ENCODE measurements around the gene KAT8. TPM values are rescaled to one million over a fixed set of nuclear protein-coding genes. Genes with fewer than 3 reads are reported as not detected.

Gene KAT8
- total RNA-seq, 4 donors from 2014 or later: 69.7 to 116 (median 81.7) TPM

DNA sequence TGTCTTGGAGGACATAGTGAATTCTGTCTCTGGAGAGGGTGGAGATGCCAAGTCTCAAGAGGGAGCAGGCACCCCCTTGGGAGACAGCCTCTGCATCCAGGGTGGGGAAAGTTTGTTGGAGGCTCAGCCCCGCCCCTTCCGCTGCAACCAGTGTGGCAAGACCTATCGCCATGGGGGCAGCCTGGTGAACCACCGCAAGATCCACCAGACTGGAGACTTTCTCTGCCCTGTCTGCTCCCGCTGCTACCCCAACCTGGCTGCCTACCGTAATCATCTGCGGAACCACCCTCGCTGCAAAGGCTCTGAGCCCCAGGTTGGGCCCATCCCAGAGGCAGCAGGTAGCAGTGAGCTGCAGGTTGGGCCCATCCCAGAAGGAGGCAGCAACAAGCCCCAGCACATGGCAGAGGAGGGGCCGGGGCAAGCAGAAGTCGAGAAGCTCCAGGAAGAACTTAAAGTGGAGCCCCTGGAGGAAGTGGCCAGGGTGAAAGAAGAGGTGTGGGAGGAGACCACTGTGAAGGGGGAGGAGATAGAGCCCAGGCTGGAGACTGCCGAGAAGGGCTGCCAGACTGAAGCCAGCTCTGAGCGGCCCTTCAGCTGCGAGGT is 38.0 kb upstream of the KAT8 start:
- WGBS, 2 donors: 84 to 86% methylated on average over 13 of the region's 13 CpGs
- TF ChIP-seq CTCF (IDR thresholded peaks at IDR 0.05) (no peak), POLR2A (IDR thresholded peaks at IDR 0.05) (no peak)
- no peak for DNase-seq (ENCODE audit: low spot score in 2 of 2)
- no peak overlapping the region for H3K4me3 ChIP-seq (ENCODE audit: low read depth, poor library complexity, severe bottlenecking)
- intact Hi-C loops (cut with DNase I; ENCODE audit: low total_unique reads): no loop called here

GRCh38 chr16:31080035-31080629 is 37.3 kb upstream of the KAT8 start:
- no peak overlapping the region for H3K4me3 ChIP-seq (ENCODE audit: low read depth, poor library complexity, severe bottlenecking)
- intact Hi-C loops (cut with DNase I; ENCODE audit: low total_unique reads): no loop called here
- WGBS, 2 donors: 93 to 96% methylated on average over 39 to 40 of the region's 40 CpGs
- TF ChIP-seq POLR2A (IDR thresholded peaks at IDR 0.05) (no peak), CTCF (IDR thresholded peaks at IDR 0.05) (no peak)
- no peak for DNase-seq (ENCODE audit: low spot score in 2 of 2)

- TF ChIP-seq CTCF (IDR thresholded peaks at IDR 0.05) (no peak), POLR2A (IDR thresholded peaks at IDR 0.05) (no peak)
- intact Hi-C loops (cut with DNase I; ENCODE audit: low total_unique reads): no loop called here
- H3K4me3 ChIP-seq (ENCODE audit: low read depth, poor library complexity, severe bottlenecking): no peak overlapping the region
- DNase-seq (ENCODE audit: low spot score in 2 of 2): no peak
- 84 to 93% methylated on average over 11 to 13 of the region's 13 CpGs for WGBS, 2 donors
Measured at GRCh38 chr16:31080756-31081419, 36.6 kb upstream of the KAT8 start.

- intact Hi-C loops (cut with DNase I; ENCODE audit: low total_unique reads): no loop called here
- peak in 1 of 2 donors; percentile 85 for DNase-seq (ENCODE audit: low spot score in 2 of 2)
- no peak overlapping the region for H3K4me3 ChIP-seq (ENCODE audit: low read depth, poor library complexity, severe bottlenecking)
- WGBS, 2 donors: 82 to 83% methylated on average over 26 of the region's 26 CpGs
- TF ChIP-seq CTCF (IDR thresholded peaks at IDR 0.05) (no peak), POLR2A (IDR thresholded peaks at IDR 0.05) (no peak)
Measured at GRCh38 chr16:31081428-31082351, 35.8 kb upstream of the KAT8 start.

DNA sequence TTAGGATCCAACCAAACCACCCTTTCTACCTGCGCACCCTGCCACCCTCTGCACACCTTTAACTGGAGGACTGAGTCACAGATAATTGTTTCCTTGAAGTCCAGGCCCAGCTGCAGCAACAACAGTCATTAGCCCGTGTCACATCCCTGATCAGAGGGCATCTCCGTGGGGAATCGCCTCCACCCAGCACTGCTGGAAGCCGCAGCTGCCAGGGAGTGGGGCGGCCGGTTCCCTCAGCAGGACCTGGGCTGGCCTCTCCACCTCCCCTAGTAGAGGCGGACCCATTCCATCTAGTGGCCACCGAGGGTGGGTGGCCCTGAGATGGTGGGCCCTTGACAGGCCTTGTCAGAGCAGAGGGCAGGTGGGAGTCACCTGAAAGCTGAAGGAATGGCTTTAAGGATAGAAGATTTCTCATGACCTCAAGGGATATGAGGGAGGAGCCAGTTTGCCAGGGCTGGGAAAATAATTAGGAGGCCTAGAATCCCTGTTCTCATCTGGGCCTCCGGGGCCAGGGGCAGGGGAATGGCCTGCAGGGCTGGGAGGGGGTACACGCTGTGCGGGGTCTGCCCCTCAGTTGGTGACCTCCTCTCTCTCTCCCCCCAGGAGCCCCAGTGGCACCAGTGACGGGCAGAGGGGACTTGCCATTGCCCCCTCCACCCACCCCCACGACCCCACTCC is 35.0 kb upstream of the KAT8 start:
- 65 to 78% methylated on average over 12 to 13 of the region's 14 CpGs for WGBS, 2 donors
- no peak overlapping the region for H3K4me3 ChIP-seq (ENCODE audit: low read depth, poor library complexity, severe bottlenecking)
- intact Hi-C loops (cut with DNase I; ENCODE audit: low total_unique reads): no loop called here
- TF ChIP-seq POLR2A (IDR thresholded peaks at IDR 0.05) (no peak), CTCF (IDR thresholded peaks at IDR 0.05) (no peak)
- no peak for DNase-seq (ENCODE audit: low spot score in 2 of 2)
